KMS-11 (cell line): ENCODE measurements around the gene RIOK3.

Experiments
- H2AFZ ChIP-seq: fragments of 200-600 bp; sonication (generic); 2 replicates; pipeline ENCODE4 v1.6.1; 2016; ENCODE audit warnings: antibody characterized with exemption, mixed run types, low read depth
- H3K27ac ChIP-seq: fragments of 200-600 bp; sonication (generic); 2 replicates; pipeline ENCODE4 v1.6.1; 2016; ENCODE audit warnings: mild to moderate bottlenecking, mixed run types
- H3K27me3 ChIP-seq: fragments of 200-600 bp; sonication (generic); 2 replicates; pipeline ENCODE4 v1.6.1; 2017; ENCODE audit warnings: mild to moderate bottlenecking, low read depth, mixed run types, moderate library complexity; ENCODE audit not compliant: insufficient read depth
- H3K36me3 ChIP-seq: fragments of 200-600 bp; sonication (generic); 2 replicates; pipeline ENCODE4 v1.6.1; 2017; ENCODE audit warnings: mild to moderate bottlenecking, mixed run types; ENCODE audit not compliant: insufficient read depth
- H3K4me1 ChIP-seq: fragments of 200-600 bp; sonication (generic); 2 replicates; pipeline ENCODE4 v1.6.1; 2016; ENCODE audit warnings: mild to moderate bottlenecking, low read depth, mixed run types; ENCODE audit not compliant: poor library complexity, severe bottlenecking
- H3K4me2 ChIP-seq: fragments of 200-600 bp; sonication (generic); 2 replicates; pipeline ENCODE4 v1.7.0; 2016; ENCODE audit warnings: mild to moderate bottlenecking, mixed run types
- H3K4me3 ChIP-seq: fragments of 200-600 bp; sonication (generic); IDR thresholded peaks from 2 replicates; pipeline ENCODE4 v1.6.1; 2017; ENCODE audit warnings: low read depth, low read length, mixed read lengths; ENCODE audit not compliant: insufficient read depth
- H3K79me2 ChIP-seq: fragments of 200-600 bp; sonication (generic); 2 replicates; pipeline ENCODE4 v1.6.1; 2016; ENCODE audit warnings: low read depth, mixed run types; ENCODE audit not compliant: insufficient read depth
- H3K9ac ChIP-seq: fragments of 200-600 bp; sonication (generic); 2 replicates; pipeline ENCODE4 v1.6.1; 2016; ENCODE audit warnings: mild to moderate bottlenecking, mixed run types
- H4K20me1 ChIP-seq: fragments of 200-600 bp; sonication (generic); 2 replicates; pipeline ENCODE4 v1.6.1; 2016; ENCODE audit warnings: mild to moderate bottlenecking, mixed run types; ENCODE audit not compliant: insufficient read depth
- TF ChIP-seq, protein P1 (sequence below): fragments of 200-600 bp; sonication (generic); conservative IDR thresholded peaks from 2 replicates; pipeline ENCODE4 v1.6.1; 2017; ENCODE audit warnings: low read depth, mild to moderate bottlenecking, antibody characterized with exemption, low read length, moderate library complexity, mixed read lengths

Gene RIOK3

GRCh38 chr18:23521907-23522306, 68.8 kb downstream of the RIOK3 start:
- no peak overlapping the region for H3K9ac ChIP-seq
- H3K36me3 ChIP-seq: peaks cover 18% of the 10 kb centered on the region; the same call in 1 of the 2 replicates
- H4K20me1 ChIP-seq: no peaks in the 10 kb centered on the region
- no peaks in the 10 kb centered on the region for H3K27me3 ChIP-seq
- H3K27ac ChIP-seq: no peak overlapping the region
- H2AFZ ChIP-seq: no peak overlapping the region
- no peaks in the 10 kb centered on the region for H3K4me1 ChIP-seq
- H3K4me2 ChIP-seq: no peak overlapping the region
- TF ChIP-seq, protein P1, sequence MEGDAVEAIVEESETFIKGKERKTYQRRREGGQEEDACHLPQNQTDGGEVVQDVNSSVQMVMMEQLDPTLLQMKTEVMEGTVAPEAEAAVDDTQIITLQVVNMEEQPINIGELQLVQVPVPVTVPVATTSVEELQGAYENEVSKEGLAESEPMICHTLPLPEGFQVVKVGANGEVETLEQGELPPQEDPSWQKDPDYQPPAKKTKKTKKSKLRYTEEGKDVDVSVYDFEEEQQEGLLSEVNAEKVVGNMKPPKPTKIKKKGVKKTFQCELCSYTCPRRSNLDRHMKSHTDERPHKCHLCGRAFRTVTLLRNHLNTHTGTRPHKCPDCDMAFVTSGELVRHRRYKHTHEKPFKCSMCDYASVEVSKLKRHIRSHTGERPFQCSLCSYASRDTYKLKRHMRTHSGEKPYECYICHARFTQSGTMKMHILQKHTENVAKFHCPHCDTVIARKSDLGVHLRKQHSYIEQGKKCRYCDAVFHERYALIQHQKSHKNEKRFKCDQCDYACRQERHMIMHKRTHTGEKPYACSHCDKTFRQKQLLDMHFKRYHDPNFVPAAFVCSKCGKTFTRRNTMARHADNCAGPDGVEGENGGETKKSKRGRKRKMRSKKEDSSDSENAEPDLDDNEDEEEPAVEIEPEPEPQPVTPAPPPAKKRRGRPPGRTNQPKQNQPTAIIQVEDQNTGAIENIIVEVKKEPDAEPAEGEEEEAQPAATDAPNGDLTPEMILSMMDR: no peak
- no peaks in the 10 kb centered on the region for H3K79me2 ChIP-seq
- H3K4me3 ChIP-seq: no peak overlapping the region

DNA sequence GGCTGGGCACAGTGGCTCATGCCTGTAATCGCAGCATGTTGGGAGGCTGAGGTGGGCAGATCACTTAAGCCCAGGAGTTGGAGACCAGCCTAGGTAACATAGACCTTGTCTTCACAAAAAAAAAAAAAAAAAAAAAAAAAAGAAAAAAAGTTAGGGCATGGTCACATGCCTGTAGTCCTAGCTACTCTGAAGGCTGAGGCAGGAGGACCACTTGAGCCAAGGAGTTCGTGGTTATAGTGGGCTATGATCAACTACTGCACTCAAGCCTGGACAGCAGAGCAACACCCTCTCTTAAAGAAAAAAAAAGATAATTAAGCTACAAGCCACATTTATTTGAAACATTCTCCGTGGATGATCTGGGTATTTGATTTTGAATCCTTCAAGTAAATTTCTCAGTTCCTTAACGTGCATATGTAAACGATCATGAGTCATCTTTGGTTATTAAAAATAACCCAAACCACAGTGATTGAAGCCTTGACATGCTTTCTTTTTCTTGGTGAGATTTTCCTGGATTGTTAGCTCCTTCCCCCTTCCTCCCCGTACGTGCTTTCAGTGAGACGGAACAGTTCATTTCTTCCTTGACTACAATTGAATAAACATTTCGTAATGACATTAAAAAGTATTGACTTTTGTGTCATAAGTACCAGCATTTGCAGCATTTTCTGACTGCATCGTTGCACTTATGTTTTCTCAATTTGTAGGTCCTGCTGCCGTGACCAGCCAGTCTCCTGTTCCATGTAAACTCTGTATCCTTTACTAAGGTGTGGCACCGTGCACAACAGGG, 70.5 kb downstream of the RIOK3 start:
- H4K20me1 ChIP-seq: no peaks in the 10 kb centered on the region
- no peaks in the 10 kb centered on the region for H3K4me1 ChIP-seq
- no peak overlapping the region for H3K9ac ChIP-seq
- no peak overlapping the region for H2AFZ ChIP-seq
- H3K4me2 ChIP-seq: no peak overlapping the region
- no peak overlapping the region for H3K27ac ChIP-seq
- TF ChIP-seq, protein P1: no peak
- H3K4me3 ChIP-seq: no peak overlapping the region
- no peaks in the 10 kb centered on the region for H3K27me3 ChIP-seq
- H3K79me2 ChIP-seq: no peaks in the 10 kb centered on the region
- peaks cover 18% of the 10 kb centered on the region; the same call in 1 of the 2 replicates for H3K36me3 ChIP-seq

DNA sequence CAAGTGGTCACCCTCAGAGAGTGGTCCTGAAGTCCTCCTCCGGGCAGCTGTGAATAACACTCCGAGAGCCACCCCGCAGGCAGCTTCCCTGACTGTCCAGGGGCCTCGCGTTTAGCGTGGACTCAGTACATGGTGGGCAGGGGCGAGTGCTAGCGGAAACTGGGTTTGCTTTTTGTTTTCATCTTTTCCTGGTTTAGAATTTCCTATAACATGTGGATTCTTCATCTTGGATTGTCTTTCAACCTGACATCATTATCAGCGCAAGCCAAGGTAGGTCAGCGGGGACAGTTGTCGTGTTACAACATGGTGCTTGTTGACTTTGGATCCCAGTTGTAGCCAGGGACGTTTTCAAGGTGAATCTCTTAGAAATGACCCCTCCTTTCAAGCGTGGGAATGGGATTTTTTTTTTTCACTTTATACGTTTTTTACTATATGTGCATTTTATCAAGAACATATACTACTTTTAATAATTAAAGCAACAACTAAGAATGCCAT, 71.2 kb downstream of the RIOK3 start:
- Histone ChIP-seq H4K20me1 (no peaks in the 10 kb centered on the region), H3K36me3 (peaks cover 12% of the 10 kb centered on the region; the same call in 1 of the 2 replicates), H3K27me3 (no peaks in the 10 kb centered on the region), H3K4me2 (no peak overlapping the region), H3K4me1 (no peaks in the 10 kb centered on the region), H3K79me2 (no peaks in the 10 kb centered on the region), H2AFZ (no peak overlapping the region), H3K4me3 (no peak overlapping the region), H3K27ac (no peak overlapping the region), H3K9ac (no peak overlapping the region)
- TF ChIP-seq, protein P1: no peak

DNA sequence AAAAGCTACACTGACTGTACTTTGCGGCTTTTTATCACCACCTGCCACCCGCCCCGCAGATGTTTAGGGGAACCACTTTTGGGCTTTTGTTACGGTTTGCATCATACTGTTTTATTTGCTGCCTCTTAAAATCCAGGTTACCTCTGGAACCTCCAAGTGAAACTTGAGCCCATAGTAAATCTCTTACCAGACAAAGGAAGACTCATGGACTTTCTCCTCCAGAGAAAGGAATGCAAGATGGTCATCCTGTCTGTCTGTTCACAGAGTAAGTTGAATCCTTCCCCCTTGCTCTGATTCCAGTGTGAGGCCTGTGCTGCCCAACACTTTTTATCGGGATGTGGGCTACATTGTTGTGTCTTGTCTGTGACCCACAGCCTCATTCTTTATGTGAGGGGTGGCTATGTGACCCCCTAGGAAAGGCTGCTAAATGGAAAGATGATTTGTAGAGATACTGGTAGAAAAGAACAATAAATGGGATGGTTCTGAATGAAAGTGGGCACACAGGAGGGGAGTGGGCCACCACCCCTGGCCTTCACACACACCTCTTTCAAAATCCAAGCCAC, 73.5 kb downstream of the RIOK3 start:
- H3K27ac ChIP-seq: no peak overlapping the region
- no peaks in the 10 kb centered on the region for H4K20me1 ChIP-seq
- H3K4me2 ChIP-seq: no peak overlapping the region
- no peaks in the 10 kb centered on the region for H3K4me1 ChIP-seq
- TF ChIP-seq, protein P1: no peak
- H3K27me3 ChIP-seq: no peaks in the 10 kb centered on the region
- H3K36me3 ChIP-seq: peaks cover 11% of the 10 kb centered on the region; the same call in 1 of the 2 replicates
- no peak overlapping the region for H3K4me3 ChIP-seq
- no peak overlapping the region for H2AFZ ChIP-seq
- no peak overlapping the region for H3K9ac ChIP-seq
- no peaks in the 10 kb centered on the region for H3K79me2 ChIP-seq
